BE2C (cell line): ENCODE data around the gene HARBI1.

Experiments used
- DNase-seq: peaks from one replicate; pipeline ENCODE4 v3.0.0-alpha.2; 2020
- H3K27me3 ChIP-seq: fragments of 250-450 bp; sonication (Bioruptor Pico); 2 replicates; pipeline ENCODE4 v1.5.1; 2020; ENCODE audit warnings: mild to moderate bottlenecking
- H3K36me3 ChIP-seq: fragments of 250-450 bp; sonication (Bioruptor Pico); 2 replicates; pipeline ENCODE4 v1.5.1; 2020; ENCODE audit warnings: mild to moderate bottlenecking
- H3K4me1 ChIP-seq: fragments of 250-450 bp; sonication (Bioruptor Pico); 2 replicates; pipeline ENCODE4 v1.5.1; 2020
- H3K4me3 ChIP-seq: 2 replicates; pipeline ENCODE4 v1.5.1; 2011; ENCODE audit warnings: low read depth, low read length
- H3K9me3 ChIP-seq: fragments of 250-450 bp; sonication (Bioruptor Pico); 2 replicates; pipeline ENCODE4 v1.5.1; 2020
- TF ChIP-seq, protein P1 (sequence below): IDR thresholded peaks from 2 replicates; pipeline ENCODE4 v1.5.1; 2012; ENCODE audit warnings: mild to moderate bottlenecking, low read depth, low read length

HARBI1 gene

DNA sequence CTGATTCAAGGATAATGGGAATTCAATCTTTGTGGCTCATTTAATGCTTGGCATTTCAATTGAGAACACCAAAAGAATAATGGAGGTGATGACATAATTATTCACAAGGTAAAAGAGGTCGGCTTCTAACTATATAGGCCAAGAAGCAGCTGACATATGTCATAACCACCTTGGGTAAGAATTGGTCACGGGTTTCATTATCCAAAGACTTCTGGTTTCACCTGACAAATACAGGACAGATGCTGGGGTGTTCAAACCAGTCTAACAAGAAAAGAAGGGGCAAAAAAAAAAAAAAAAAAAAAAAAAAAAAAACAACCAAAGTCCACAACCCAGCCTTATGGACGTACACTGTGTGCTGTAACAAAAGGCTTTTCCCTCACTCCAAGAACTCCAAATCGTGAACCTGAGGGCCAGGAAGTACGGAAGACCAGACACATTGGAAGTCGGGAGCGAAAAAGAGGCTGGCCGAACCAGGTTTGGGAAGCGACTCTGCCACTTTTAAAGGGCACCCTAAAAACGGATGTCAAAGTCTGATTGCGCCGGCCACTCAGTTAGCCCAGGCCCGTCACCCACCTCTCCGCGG is 385 bp downstream of the HARBI1 start:
- Histone ChIP-seq H3K27me3 (no peaks in the 10 kb centered on the region), H3K9me3 (no peaks in the 10 kb centered on the region), H3K4me1 (no peaks in the 10 kb centered on the region), H3K4me3 (peak overlapping the region; percentile 90), H3K36me3 (no peaks in the 10 kb centered on the region)
- no peak for DNase-seq
- TF ChIP-seq, protein P1, sequence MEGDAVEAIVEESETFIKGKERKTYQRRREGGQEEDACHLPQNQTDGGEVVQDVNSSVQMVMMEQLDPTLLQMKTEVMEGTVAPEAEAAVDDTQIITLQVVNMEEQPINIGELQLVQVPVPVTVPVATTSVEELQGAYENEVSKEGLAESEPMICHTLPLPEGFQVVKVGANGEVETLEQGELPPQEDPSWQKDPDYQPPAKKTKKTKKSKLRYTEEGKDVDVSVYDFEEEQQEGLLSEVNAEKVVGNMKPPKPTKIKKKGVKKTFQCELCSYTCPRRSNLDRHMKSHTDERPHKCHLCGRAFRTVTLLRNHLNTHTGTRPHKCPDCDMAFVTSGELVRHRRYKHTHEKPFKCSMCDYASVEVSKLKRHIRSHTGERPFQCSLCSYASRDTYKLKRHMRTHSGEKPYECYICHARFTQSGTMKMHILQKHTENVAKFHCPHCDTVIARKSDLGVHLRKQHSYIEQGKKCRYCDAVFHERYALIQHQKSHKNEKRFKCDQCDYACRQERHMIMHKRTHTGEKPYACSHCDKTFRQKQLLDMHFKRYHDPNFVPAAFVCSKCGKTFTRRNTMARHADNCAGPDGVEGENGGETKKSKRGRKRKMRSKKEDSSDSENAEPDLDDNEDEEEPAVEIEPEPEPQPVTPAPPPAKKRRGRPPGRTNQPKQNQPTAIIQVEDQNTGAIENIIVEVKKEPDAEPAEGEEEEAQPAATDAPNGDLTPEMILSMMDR = no peak

DNA sequence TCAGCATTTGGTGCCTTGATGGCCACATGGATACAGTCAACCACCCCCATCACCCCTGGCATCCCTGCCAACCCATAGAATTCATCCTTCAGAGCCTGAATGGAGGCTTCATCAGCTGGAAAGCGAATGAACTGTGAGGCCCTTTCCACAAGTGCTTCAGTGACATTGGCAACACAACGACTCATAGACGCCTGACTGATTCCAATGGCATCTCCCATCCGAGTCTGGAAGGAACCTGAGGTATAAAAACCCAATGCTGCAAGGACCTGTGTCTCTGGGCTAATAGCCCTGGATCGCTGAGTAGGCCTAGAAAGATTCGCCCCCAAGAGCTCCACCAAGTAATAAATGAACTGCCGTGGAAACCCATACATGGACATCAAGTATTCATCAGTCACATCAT is 1.3 kb downstream of the HARBI1 start:
- TF ChIP-seq, protein P1 = no peak
- Histone ChIP-seq H3K9me3 (no peaks in the 10 kb centered on the region), H3K4me1 (no peaks in the 10 kb centered on the region), H3K27me3 (no peaks in the 10 kb centered on the region), H3K4me3 (no peak overlapping the region), H3K36me3 (no peaks in the 10 kb centered on the region)
- DNase-seq = no peak

- Histone ChIP-seq H3K4me3 (no peak overlapping the region), H3K27me3 (no peaks in the 10 kb centered on the region), H3K4me1 (no peaks in the 10 kb centered on the region), H3K9me3 (no peaks in the 10 kb centered on the region), H3K36me3 (no peaks in the 10 kb centered on the region)
- DNase-seq = no peak
- TF ChIP-seq, protein P1 = no peak
Measured at GRCh38 chr11:46612326-46612725, 4.7 kb downstream of the HARBI1 start.

DNA sequence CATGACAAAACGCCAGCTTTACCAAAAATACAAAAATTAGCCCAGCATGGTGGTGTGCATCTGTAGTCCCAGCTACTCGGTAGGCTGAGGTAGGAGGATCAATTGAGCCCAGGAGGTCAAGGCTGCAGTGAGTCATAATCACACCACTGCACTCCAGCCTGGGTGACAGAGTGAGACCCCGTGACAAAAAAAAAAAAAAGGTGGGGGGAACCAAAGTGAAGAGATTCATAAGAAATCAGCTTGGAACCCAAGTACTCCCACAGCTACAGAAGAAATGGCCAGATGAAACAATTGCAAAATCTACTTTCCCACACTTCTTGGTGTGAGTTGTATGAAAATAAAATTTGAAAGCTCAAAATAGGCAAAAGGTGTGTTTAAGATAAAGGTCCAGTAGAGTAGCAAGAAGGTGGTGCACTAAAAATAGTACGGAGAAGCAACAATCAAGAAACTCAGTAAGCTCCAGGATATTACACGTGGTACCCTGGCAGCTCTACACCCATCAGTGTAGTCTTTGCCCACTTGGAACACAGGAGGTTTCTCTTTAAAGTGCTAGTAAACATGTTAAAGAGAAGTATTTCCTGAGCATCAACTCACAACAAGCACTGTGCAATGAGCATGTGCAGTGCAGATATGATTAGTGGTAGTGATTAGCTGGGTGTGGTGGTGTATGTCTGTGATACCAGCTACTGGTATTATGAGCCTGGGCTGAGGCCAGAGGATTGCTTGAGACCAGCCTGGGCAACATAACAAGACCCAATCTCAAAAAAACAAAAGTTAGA is 5.3 kb downstream of the HARBI1 start:
- TF ChIP-seq, protein P1 = no peak
- Histone ChIP-seq H3K9me3 (no peaks in the 10 kb centered on the region), H3K36me3 (no peaks in the 10 kb centered on the region), H3K27me3 (no peaks in the 10 kb centered on the region), H3K4me3 (no peak overlapping the region), H3K4me1 (no peaks in the 10 kb centered on the region)
- DNase-seq = no peak

DNA sequence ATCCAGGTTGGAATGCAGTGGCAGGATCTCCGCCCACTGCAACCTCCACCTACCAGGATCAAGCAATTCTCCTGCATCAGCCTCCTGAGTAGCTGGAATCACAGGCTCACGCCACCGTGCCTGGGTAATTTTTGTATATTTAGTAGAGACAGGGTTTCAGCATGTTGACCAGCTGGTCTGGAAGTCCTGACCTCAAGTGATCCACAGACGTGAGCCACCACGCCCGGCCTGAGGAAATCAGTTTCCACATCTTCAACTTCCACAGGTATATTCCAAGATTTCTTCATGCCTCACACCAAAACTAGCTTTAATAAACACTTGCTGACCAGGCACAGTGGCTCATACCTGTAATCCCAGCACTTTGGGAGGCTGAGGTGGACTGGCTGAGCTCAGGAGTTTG is 7.6 kb downstream of the HARBI1 start:
- Histone ChIP-seq H3K4me3 (no peak overlapping the region), H3K36me3 (no peaks in the 10 kb centered on the region), H3K27me3 (no peaks in the 10 kb centered on the region), H3K4me1 (no peaks in the 10 kb centered on the region), H3K9me3 (no peaks in the 10 kb centered on the region)
- TF ChIP-seq, protein P1 = no peak
- no peak for DNase-seq

- no peaks in the 10 kb centered on the region for H3K36me3 ChIP-seq
- H3K9me3 ChIP-seq = no peaks in the 10 kb centered on the region
- TF ChIP-seq, protein P1 = no peak
- H3K4me1 ChIP-seq = no peaks in the 10 kb centered on the region
- no peaks in the 10 kb centered on the region for H3K27me3 ChIP-seq
- no peak overlapping the region for H3K4me3 ChIP-seq
- DNase-seq = no peak
Measured at GRCh38 chr11:46607516-46607915, 9.5 kb downstream of the HARBI1 start.
